SK-N-MC (cell line): ENCODE data around the gene RETREG2.

ENCODE experiments used
- EZH2 ChIP-seq: fragments of 200-600 bp; sonication (generic); IDR thresholded peaks from one replicate; pipeline ENCODE4 v1.6.1; 2017; ENCODE audit warnings: antibody characterized with exemption
- FOXP2 ChIP-seq: optimal IDR thresholded peaks from 2 replicates; pipeline ENCODE3; 2011; ENCODE audit warnings: mild to moderate bottlenecking, moderate library complexity; ENCODE audit not compliant: insufficient read depth; ENCODE audit errors: extremely low read length, control extremely low read depth
- POLR2AphosphoS5 ChIP-seq: IDR thresholded peaks from 2 replicates; pipeline ENCODE4 v1.6.1; 2012; ENCODE audit warnings: mild to moderate bottlenecking, low read depth, low read length, borderline replicate concordance

- TF ChIP-seq POLR2AphosphoS5 (no peak), EZH2 (no peak), FOXP2 (no peak)
These were observed 40.2 kb downstream of the RETREG2 start for GRCh38 chr2:219218217-219218731.
